ENCODE data around the gene MAP3K19.

MAP3K19 gene

GRCh38 chr2:135094508-135094907 is 47.3 kb upstream of the MAP3K19 start:
- H3K36me3 ChIP-seq (ENCODE audit: control insufficient read depth, low read length), result peaks cover 38% of the 10 kb centered on the region
- no peaks in the 10 kb centered on the region for H3K27me3 ChIP-seq (ENCODE audit: control insufficient read depth, low read length)
- TF ChIP-seq EZH2phosphoT487 (IDR thresholded peaks at IDR 0.05; ENCODE audit: borderline replicate concordance, low read length), result no peak
- no peak for TF ChIP-seq CTCF (IDR thresholded peaks at IDR 0.05; ENCODE audit: low read depth, low read length, poor library complexity, severe bottlenecking)
- no peaks in the 10 kb centered on the region for H3K9me2 ChIP-seq (replicated peaks; ENCODE audit: control insufficient read depth, low read length)
- H3K9me3 ChIP-seq (ENCODE audit: control insufficient read depth, insufficient read depth, low read length), result no peaks in the 10 kb centered on the region
- peaks cover 6% of the 10 kb centered on the region for H3F3A ChIP-seq (ENCODE audit: control insufficient read depth, insufficient read depth)
- H4K20me1 ChIP-seq (ENCODE audit: control insufficient read depth, insufficient read depth, low read depth, low read length), result no peaks in the 10 kb centered on the region
- peaks cover 4% of the 10 kb centered on the region for H3K79me2 ChIP-seq (ENCODE audit: control insufficient read depth, low read length)
- H3K4me1 ChIP-seq (ENCODE audit: control insufficient read depth, low read length), result no peaks in the 10 kb centered on the region
- no peak overlapping the region for H3K4me2 ChIP-seq (ENCODE audit: low read length)
- H3K27ac ChIP-seq (ENCODE audit: low read depth, low read length), result no peak overlapping the region
- H3K4me3 ChIP-seq (ENCODE audit: low read length), result no peak overlapping the region

GRCh38 chr2:135093670-135094330 is 46.6 kb upstream of the MAP3K19 start:
- peaks cover 6% of the 10 kb centered on the region for H3F3A ChIP-seq (ENCODE audit: control insufficient read depth, insufficient read depth)
- H3K27me3 ChIP-seq (ENCODE audit: control insufficient read depth, low read length), result no peaks in the 10 kb centered on the region
- no peaks in the 10 kb centered on the region for H4K20me1 ChIP-seq (ENCODE audit: control insufficient read depth, insufficient read depth, low read depth, low read length)
- H3K79me2 ChIP-seq (ENCODE audit: control insufficient read depth, low read length), result peaks cover 5% of the 10 kb centered on the region
- no peaks in the 10 kb centered on the region for H3K4me1 ChIP-seq (ENCODE audit: control insufficient read depth, low read length)
- TF ChIP-seq EZH2phosphoT487 (IDR thresholded peaks at IDR 0.05; ENCODE audit: borderline replicate concordance, low read length) (no peak), CTCF (IDR thresholded peaks at IDR 0.05; ENCODE audit: low read depth, low read length, poor library complexity, severe bottlenecking) (no peak)
- peaks cover 38% of the 10 kb centered on the region for H3K36me3 ChIP-seq (ENCODE audit: control insufficient read depth, low read length)
- no peaks in the 10 kb centered on the region for H3K9me3 ChIP-seq (ENCODE audit: control insufficient read depth, insufficient read depth, low read length)
- no peak overlapping the region for H3K4me2 ChIP-seq (ENCODE audit: low read length)
- H3K9me2 ChIP-seq (replicated peaks; ENCODE audit: control insufficient read depth, low read length), result no peaks in the 10 kb centered on the region
- H3K27ac ChIP-seq (ENCODE audit: low read depth, low read length), result no peak overlapping the region
- no peak overlapping the region for H3K4me3 ChIP-seq (ENCODE audit: low read length)

- H3K4me2 ChIP-seq (ENCODE audit: low read length), result no peak overlapping the region
- no peaks in the 10 kb centered on the region for H3K4me1 ChIP-seq (ENCODE audit: control insufficient read depth, low read length)
- H3K36me3 ChIP-seq (ENCODE audit: control insufficient read depth, low read length), result peaks cover 38% of the 10 kb centered on the region
- no peak for TF ChIP-seq EZH2phosphoT487 (IDR thresholded peaks at IDR 0.05; ENCODE audit: borderline replicate concordance, low read length)
- TF ChIP-seq CTCF (IDR thresholded peaks at IDR 0.05; ENCODE audit: low read depth, low read length, poor library complexity, severe bottlenecking), result no peak
- no peaks in the 10 kb centered on the region for H3K27me3 ChIP-seq (ENCODE audit: control insufficient read depth, low read length)
- no peak overlapping the region for H3K4me3 ChIP-seq (ENCODE audit: low read length)
- no peaks in the 10 kb centered on the region for H4K20me1 ChIP-seq (ENCODE audit: control insufficient read depth, insufficient read depth, low read depth, low read length)
- peaks cover 7% of the 10 kb centered on the region for H3K79me2 ChIP-seq (ENCODE audit: control insufficient read depth, low read length)
- no peaks in the 10 kb centered on the region for H3K9me3 ChIP-seq (ENCODE audit: control insufficient read depth, insufficient read depth, low read length)
- no peak overlapping the region for H3K27ac ChIP-seq (ENCODE audit: low read depth, low read length)
- peaks cover 6% of the 10 kb centered on the region for H3F3A ChIP-seq (ENCODE audit: control insufficient read depth, insufficient read depth)
- H3K9me2 ChIP-seq (replicated peaks; ENCODE audit: control insufficient read depth, low read length), result no peaks in the 10 kb centered on the region
These were observed 45.9 kb upstream of the MAP3K19 start for GRCh38 chr2:135093193-135093592.

All from DOHH2 (cell line).